ENCODE results near the gene TMEM35B. TPM values are rescaled to one million over a fixed set of nuclear protein-coding genes. Genes with fewer than 3 reads are reported as not detected.

TMEM35B gene
- total and polyA plus RNA-seq, 3 donors from 2014 or later: 43.5 to 55.8 (median 54.8) TPM

DNA sequence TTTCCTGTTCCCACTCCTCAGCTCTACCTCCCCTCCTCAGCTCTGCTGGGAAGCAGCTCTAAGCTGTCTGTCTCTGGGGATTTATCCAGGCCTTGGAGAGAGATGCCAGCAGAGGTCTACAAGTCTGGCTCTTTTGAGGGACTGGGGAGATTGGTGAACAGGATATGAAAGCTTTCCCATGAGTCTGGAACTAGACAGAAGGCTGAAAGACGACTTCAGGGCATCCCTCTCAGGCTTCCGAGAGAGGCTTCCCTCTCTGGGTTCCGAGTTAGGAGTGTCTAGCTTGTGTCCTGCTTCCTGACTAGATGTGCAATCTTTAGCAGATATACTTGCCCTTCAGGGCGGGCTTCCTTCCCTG is 733 bp downstream of the TMEM35B start:
- Histone ChIP-seq H3K9me3 (no peaks in the 10 kb centered on the region), H3K4me1 (peaks cover 12% of the 10 kb centered on the region), H3K4me3 (peak overlapping the region; percentile 69 to 84), H3K36me3 (ENCODE audit: low read depth, missing control alignments) (no peaks in the 10 kb centered on the region), H3K27me3 (no peaks in the 10 kb centered on the region), H3K27ac (peak overlapping the region; percentile 89 to 96)
- WGBS, 2 donors: 0 to 2% methylated on average over 3 to 4 of the region's 4 CpGs
- DNase-seq: no peak
- no peak for TF ChIP-seq POLR2A (IDR thresholded peaks at IDR 0.05)
- intact Hi-C loops (cut with DNase I; ENCODE audit: low total_unique reads): loop anchor here (10.0 kb wide), 1 partner anchor 110 kb away; no protein-coding TSS in a partner anchor

DNA sequence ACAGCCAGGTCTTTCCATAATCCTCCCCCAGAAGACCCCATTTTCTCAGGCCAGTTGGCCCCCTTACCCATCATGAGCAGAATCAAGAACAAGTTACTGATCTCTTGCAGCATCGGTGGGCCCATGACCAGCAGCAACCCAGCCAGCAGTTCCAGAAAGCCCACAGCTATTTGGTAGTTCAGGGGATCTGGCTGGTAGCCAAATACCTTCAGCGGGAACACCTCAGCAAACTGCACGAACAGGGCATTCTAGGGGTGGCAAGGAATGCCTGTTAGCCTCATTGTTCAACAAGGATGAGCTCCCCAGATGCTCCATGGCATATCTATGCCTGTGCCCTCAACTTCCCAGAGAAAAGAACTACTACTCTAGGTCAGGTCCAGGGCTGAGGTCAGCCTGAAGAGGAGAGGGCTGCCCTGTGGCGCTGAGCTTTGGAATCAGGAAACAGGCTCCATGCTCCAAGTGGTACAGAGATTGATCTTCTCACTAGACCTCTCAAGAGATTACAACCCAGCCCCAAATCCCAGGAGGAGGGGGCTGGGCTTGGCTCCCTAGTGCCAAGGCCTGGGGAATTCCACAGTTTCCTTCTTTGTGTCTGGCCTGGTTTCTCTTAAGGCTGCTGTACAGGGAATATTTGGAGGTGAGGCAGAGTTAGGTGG is 1.3 kb downstream of the TMEM35B start:
- DNase-seq: no peak
- no peaks in the 10 kb centered on the region for H3K36me3 ChIP-seq (ENCODE audit: low read depth, missing control alignments)
- H3K27ac ChIP-seq: peak overlapping the region; percentile 89 to 96
- intact Hi-C loops (cut with DNase I; ENCODE audit: low total_unique reads): loop anchor here (10.0 kb wide), 1 partner anchor 109 kb away; no protein-coding TSS in a partner anchor
- no peaks in the 10 kb centered on the region for H3K9me3 ChIP-seq
- TF ChIP-seq, protein P1, sequence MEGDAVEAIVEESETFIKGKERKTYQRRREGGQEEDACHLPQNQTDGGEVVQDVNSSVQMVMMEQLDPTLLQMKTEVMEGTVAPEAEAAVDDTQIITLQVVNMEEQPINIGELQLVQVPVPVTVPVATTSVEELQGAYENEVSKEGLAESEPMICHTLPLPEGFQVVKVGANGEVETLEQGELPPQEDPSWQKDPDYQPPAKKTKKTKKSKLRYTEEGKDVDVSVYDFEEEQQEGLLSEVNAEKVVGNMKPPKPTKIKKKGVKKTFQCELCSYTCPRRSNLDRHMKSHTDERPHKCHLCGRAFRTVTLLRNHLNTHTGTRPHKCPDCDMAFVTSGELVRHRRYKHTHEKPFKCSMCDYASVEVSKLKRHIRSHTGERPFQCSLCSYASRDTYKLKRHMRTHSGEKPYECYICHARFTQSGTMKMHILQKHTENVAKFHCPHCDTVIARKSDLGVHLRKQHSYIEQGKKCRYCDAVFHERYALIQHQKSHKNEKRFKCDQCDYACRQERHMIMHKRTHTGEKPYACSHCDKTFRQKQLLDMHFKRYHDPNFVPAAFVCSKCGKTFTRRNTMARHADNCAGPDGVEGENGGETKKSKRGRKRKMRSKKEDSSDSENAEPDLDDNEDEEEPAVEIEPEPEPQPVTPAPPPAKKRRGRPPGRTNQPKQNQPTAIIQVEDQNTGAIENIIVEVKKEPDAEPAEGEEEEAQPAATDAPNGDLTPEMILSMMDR (IDR thresholded peaks at IDR 0.05): no peak
- no peak for TF ChIP-seq POLR2A (IDR thresholded peaks at IDR 0.05)
- H3K4me1 ChIP-seq: peaks cover 12% of the 10 kb centered on the region
- H3K27me3 ChIP-seq: no peaks in the 10 kb centered on the region
- WGBS, 2 donors: 54 to 61% methylated on average over 3 to 4 of the region's 4 CpGs
- peak overlapping the region; percentile 69 to 84 for H3K4me3 ChIP-seq

DNA sequence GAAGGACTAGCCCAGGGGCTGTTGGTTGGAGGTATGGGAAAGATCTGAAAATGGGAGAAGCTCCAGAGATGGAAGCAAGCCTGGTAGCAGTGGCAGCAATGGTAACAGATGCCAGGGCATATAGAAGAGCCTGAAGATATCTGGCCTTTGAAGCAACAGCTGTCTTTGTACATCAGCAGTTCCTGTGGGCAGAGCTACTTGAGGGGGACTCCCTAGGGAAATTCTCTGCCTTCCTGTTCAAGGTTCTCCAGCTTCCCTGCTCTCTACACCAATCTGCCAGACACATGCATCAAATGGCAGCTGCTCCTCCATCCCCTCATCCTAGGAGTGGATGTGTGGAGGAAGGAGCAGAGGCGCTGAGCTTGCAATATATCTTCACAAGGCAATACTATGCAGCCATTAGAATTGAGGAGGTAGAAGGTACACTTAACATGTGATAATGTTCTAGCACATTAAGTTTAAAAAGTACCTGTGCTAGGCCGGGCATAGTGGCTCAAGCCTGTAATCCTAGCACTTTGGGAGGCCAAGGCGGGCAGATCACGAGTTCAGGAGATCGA is 2.2 kb downstream of the TMEM35B start:
- intact Hi-C loops (cut with DNase I; ENCODE audit: low total_unique reads): loop anchor here (10.0 kb wide), 1 partner anchor 108 kb away; no protein-coding TSS in a partner anchor
- H3K27me3 ChIP-seq: no peaks in the 10 kb centered on the region
- no peaks in the 10 kb centered on the region for H3K36me3 ChIP-seq (ENCODE audit: low read depth, missing control alignments)
- no peaks in the 10 kb centered on the region for H3K9me3 ChIP-seq
- H3K27ac ChIP-seq: no peak overlapping the region
- 92 to 96% methylated on average over 5 of the region's 5 CpGs for WGBS, 2 donors
- no peak overlapping the region for H3K4me3 ChIP-seq
- peaks cover 21% of the 10 kb centered on the region for H3K4me1 ChIP-seq
- TF ChIP-seq, protein P1 (IDR thresholded peaks at IDR 0.05): no peak
- no peak for TF ChIP-seq POLR2A (IDR thresholded peaks at IDR 0.05)
- no peak for DNase-seq

DNA sequence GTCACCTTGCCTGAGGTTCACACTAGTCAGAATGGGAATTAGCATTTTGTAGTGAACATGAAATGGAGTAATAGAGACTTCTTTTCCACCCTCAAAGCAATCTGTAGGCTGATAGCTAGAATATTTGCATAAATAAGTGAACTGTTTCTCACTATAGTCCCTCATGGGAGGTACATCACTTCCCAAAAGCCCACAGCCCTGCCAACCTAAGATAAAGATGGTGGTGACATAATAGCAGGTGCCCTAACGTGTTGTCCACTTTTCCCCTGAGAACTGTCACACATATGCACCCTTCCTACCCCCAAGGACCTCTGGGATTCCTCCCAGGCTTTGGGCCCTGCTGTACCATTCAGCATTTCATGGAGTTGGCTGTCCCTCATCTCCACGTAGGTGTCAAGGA is 4.4 kb downstream of the TMEM35B start:
- WGBS, 2 donors: 71 to 77% methylated on average over 2 of the region's 2 CpGs
- Histone ChIP-seq H3K27ac (no peak overlapping the region), H3K9me3 (no peaks in the 10 kb centered on the region), H3K4me3 (no peak overlapping the region), H3K36me3 (ENCODE audit: low read depth, missing control alignments) (no peaks in the 10 kb centered on the region), H3K4me1 (peaks cover 39% of the 10 kb centered on the region), H3K27me3 (no peaks in the 10 kb centered on the region)
- DNase-seq: no peak
- intact Hi-C loops (cut with DNase I; ENCODE audit: low total_unique reads): loop anchor here (10.0 kb wide), 1 partner anchor 106 kb away; no protein-coding TSS in a partner anchor
- TF ChIP-seq POLR2A (IDR thresholded peaks at IDR 0.05): no peak
- TF ChIP-seq, protein P1 (IDR thresholded peaks at IDR 0.05): no peak

DNA sequence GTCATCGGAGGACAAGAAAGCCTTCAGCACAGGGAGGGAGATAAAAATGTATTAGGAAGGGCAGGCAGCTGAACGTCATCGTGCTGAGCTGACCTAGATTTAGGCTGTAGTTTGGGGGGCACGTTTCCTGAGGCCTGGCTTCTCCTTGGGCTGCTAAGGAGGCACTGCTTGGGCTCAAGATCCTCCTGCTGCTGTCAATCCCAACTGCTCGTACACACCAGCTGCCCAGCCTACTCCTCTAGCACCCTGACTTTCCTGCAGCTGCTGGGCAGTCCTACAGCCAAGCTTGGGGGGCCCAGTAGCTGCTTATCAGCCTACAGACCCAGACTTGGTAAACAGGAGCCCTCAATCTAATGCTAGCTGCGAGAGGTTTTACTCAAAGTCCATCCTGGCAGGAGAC is 6.2 kb downstream of the TMEM35B start:
- Histone ChIP-seq H3K4me1 (peaks cover 41% of the 10 kb centered on the region), H3K27me3 (no peaks in the 10 kb centered on the region), H3K9me3 (no peaks in the 10 kb centered on the region), H3K4me3 (no peak overlapping the region), H3K27ac (peak overlapping the region in 1 of 2 donors; percentile 4), H3K36me3 (ENCODE audit: low read depth, missing control alignments) (no peaks in the 10 kb centered on the region)
- DNase-seq: no peak
- TF ChIP-seq, protein P1 (IDR thresholded peaks at IDR 0.05): no peak
- no peak for TF ChIP-seq POLR2A (IDR thresholded peaks at IDR 0.05)
- intact Hi-C loops (cut with DNase I; ENCODE audit: low total_unique reads): no loop called here
- 34 to 62% methylated on average over 5 to 6 of the region's 6 CpGs for WGBS, 2 donors
